ENCODE data around the gene ODC1. TPM values are rescaled to one million over a fixed set of nuclear protein-coding genes. Genes with fewer than 3 reads are reported as not detected.

ODC1 gene
- total RNA-seq, 4 donors from 2014 or later = 39.5 to 140 (median 57.6) TPM

GRCh38 chr2:10402062-10402585, 46.0 kb downstream of the ODC1 start:
- DNase-seq = no peak
- H3K27ac ChIP-seq = peak overlapping the region; percentile 43 to 79
- no peak overlapping the region for H3K4me3 ChIP-seq
- no peaks in the 10 kb centered on the region for H3K36me3 ChIP-seq
- TF ChIP-seq POLR2A (IDR thresholded peaks at IDR 0.05) = no peak
- TF ChIP-seq CTCF (IDR thresholded peaks at IDR 0.05) = no peak
- intact Hi-C loops (cut with DNase I; ENCODE audit: low total_unique reads) = loop anchor here (10.0 kb wide), 1 partner anchor 97 kb away; the partner anchor contains the start of gene HPCAL1
- peaks cover 0 to 23% of the 10 kb centered on the region in 2 donors for H3K4me1 ChIP-seq
- no peaks in the 10 kb centered on the region for H3K27me3 ChIP-seq
- H3K9me3 ChIP-seq = no peaks in the 10 kb centered on the region

GRCh38 chr2:10400978-10401951, 46.9 kb downstream of the ODC1 start:
- Histone ChIP-seq H3K27me3 (no peaks in the 10 kb centered on the region), H3K4me1 (peaks cover 0 to 19% of the 10 kb centered on the region in 2 donors), H3K4me3 (no peak overlapping the region), H3K27ac (peak overlapping the region; percentile 43 to 79), H3K36me3 (no peaks in the 10 kb centered on the region), H3K9me3 (no peaks in the 10 kb centered on the region)
- TF ChIP-seq CTCF (IDR thresholded peaks at IDR 0.05) = no peak
- TF ChIP-seq POLR2A (IDR thresholded peaks at IDR 0.05) = no peak
- DNase-seq = no peak
- intact Hi-C loops (cut with DNase I; ENCODE audit: low total_unique reads) = loop anchor here (10.0 kb wide), 1 partner anchor 96 kb away; the partner anchor contains the start of gene HPCAL1

GRCh38 chr2:10400568-10400977, 47.6 kb downstream of the ODC1 start:
- TF ChIP-seq CTCF (IDR thresholded peaks at IDR 0.05) = no peak
- TF ChIP-seq POLR2A (IDR thresholded peaks at IDR 0.05) = no peak
- DNase-seq = no peak
- H3K27me3 ChIP-seq = no peaks in the 10 kb centered on the region
- H3K36me3 ChIP-seq = no peaks in the 10 kb centered on the region
- H3K9me3 ChIP-seq = no peaks in the 10 kb centered on the region
- no peak overlapping the region for H3K4me3 ChIP-seq
- peaks cover 0 to 19% of the 10 kb centered on the region in 2 donors for H3K4me1 ChIP-seq
- intact Hi-C loops (cut with DNase I; ENCODE audit: low total_unique reads) = loop anchor here (10.0 kb wide), 1 partner anchor 96 kb away; the partner anchor contains the start of gene HPCAL1
- peak overlapping the region; percentile 43 to 79 for H3K27ac ChIP-seq

GRCh38 chr2:10400002-10400401, 48.1 kb downstream of the ODC1 start:
- Histone ChIP-seq H3K36me3 (no peaks in the 10 kb centered on the region), H3K4me3 (no peak overlapping the region), H3K27ac (peak overlapping the region; percentile 29 to 79), H3K9me3 (no peaks in the 10 kb centered on the region), H3K4me1 (peaks cover 0 to 15% of the 10 kb centered on the region in 2 donors), H3K27me3 (no peaks in the 10 kb centered on the region)
- no peak for DNase-seq
- TF ChIP-seq CTCF (IDR thresholded peaks at IDR 0.05) (no peak), POLR2A (IDR thresholded peaks at IDR 0.05) (no peak)
- intact Hi-C loops (cut with DNase I; ENCODE audit: low total_unique reads) = loop anchor here (10.0 kb wide), 1 partner anchor 95 kb away; the partner anchor contains the start of gene HPCAL1

- intact Hi-C loops (cut with DNase I; ENCODE audit: low total_unique reads) = no loop called here
- no peak for DNase-seq
- Histone ChIP-seq H3K9me3 (no peaks in the 10 kb centered on the region), H3K36me3 (no peaks in the 10 kb centered on the region), H3K4me3 (no peak overlapping the region), H3K4me1 (peaks cover 0 to 10% of the 10 kb centered on the region in 2 donors), H3K27me3 (no peaks in the 10 kb centered on the region), H3K27ac (peak overlapping the region in 1 of 2 donors; percentile 79)
- TF ChIP-seq POLR2A (IDR thresholded peaks at IDR 0.05) (no peak), CTCF (IDR thresholded peaks at IDR 0.05) (no peak)
Observed at GRCh38 chr2:10399358-10399757, 48.8 kb downstream of the ODC1 start.

All from uterus (tissue), 4 donors.